Tibial nerve (tissue), 3 donors: Measurements from ENCODE around the gene TGFB2.

Source experiments
- CTCF ChIP-seq, 5 experiments: fragments of 200-600 bp in 3 of 5; fragments of 450-650 bp in 2 of 5; sonication (generic) in 3 of 5; IDR thresholded peaks; one replicate each; pipeline ENCODE4 v1.5.1; 2016 to 2019; ENCODE audit warnings: antibody characterized with exemption in 5 of 5, mild to moderate bottlenecking in 3 of 5, moderate library complexity in 2 of 5
- POLR2A ChIP-seq, 2 donors: fragments of 450-650 bp; IDR thresholded peaks; one replicate each; pipeline ENCODE4 v1.6.1; 2017; ENCODE audit warnings: antibody characterized with exemption in 2 of 2, mild to moderate bottlenecking in 2 of 2, moderate library complexity in 2 of 2

- TF ChIP-seq CTCF (IDR thresholded peaks at IDR 0.05) (no peak), POLR2A (IDR thresholded peaks at IDR 0.05) (no peak)
Observed at GRCh38 chr1:218304281-218305039, 40.7 kb upstream of the TGFB2 start.
